Measurements from ENCODE around the gene SCG3. TPM values are rescaled to one million over a fixed set of nuclear protein-coding genes. Genes with fewer than 3 reads are reported as not detected.

The SCG3 gene
- total RNA-seq, 1 donor from 2014 or later = not detected

DNA sequence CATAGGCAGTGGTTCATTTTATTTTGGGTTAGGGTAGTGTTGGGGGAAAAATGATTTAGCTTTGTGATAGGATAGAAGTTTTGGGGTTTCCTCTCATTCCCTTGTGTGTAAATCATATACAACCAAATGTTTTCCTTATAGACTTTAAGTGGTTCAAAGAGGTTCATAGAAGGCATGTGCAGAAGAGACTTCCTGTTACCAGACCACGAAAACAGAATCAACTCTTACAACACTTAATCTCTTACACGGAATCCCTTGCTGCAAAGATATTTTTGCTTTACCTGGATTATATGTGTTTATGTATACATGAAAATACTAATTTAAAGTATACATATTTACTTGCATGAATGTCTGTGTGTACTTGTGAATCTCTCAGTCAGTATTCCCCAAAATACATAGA is 73.0 kb downstream of the SCG3 start:
- Mint-ChIP-seq H3K9me3 (no peaks in the 10 kb centered on the region), H3K27me3 (no peaks in the 10 kb centered on the region), H3K4me3 (no peak overlapping the region), H3K27ac (no peak overlapping the region), H3K36me3 (ENCODE audit: low read depth) (peaks cover 3% of the 10 kb centered on the region), H3K4me1 (peaks cover 33% of the 10 kb centered on the region)
- intact Hi-C loops (cut with micrococcal nuclease) = no loop called here
- POLR2A ChIA-PET = interaction anchor here (2.6 to 3.4 kb wide), 2 partner anchors 17 to 23 kb away, joined by 11 to 15 read pairs; partner anchors contain the start of gene LYSMD2
- ATAC-seq (ENCODE audit: low read depth) = no peak
- CTCF ChIA-PET = interaction anchor here (2.9 kb wide), 1 partner anchor 22 kb away, joined by 15 read pairs; no protein-coding TSS in a partner anchor
- no peak for DNase-seq
- TF ChIP-seq, protein P1, sequence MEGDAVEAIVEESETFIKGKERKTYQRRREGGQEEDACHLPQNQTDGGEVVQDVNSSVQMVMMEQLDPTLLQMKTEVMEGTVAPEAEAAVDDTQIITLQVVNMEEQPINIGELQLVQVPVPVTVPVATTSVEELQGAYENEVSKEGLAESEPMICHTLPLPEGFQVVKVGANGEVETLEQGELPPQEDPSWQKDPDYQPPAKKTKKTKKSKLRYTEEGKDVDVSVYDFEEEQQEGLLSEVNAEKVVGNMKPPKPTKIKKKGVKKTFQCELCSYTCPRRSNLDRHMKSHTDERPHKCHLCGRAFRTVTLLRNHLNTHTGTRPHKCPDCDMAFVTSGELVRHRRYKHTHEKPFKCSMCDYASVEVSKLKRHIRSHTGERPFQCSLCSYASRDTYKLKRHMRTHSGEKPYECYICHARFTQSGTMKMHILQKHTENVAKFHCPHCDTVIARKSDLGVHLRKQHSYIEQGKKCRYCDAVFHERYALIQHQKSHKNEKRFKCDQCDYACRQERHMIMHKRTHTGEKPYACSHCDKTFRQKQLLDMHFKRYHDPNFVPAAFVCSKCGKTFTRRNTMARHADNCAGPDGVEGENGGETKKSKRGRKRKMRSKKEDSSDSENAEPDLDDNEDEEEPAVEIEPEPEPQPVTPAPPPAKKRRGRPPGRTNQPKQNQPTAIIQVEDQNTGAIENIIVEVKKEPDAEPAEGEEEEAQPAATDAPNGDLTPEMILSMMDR (IDR thresholded peaks at IDR 0.05) = no peak

DNA sequence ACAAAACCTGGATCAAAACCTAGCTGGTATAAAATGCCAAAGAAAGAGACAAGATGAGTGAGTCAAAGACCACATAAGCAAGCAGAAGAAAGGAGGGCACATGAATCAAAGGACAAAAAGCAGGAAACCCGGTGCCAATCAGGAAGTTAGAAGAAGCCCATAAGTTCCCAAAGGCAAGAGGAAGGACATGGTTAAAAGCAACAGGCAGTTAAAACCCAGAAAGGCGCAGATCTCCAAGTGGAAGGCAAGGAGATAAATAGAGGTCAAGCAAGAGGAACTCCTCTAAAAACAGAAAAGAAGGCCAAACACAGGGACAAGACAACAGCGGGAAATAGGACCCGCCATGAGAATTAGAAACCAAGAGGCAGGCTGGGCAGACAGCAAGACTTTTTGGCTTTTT is 74.5 kb downstream of the SCG3 start:
- DNase-seq (no peak), ATAC-seq (ENCODE audit: low read depth) (no peak)
- POLR2A ChIA-PET = interaction anchor here (2.6 kb wide), 1 partner anchor 19 kb away, joined by 11 read pairs; the partner anchor contains the start of gene LYSMD2
- Mint-ChIP-seq H3K36me3 (ENCODE audit: low read depth) (peaks cover 3% of the 10 kb centered on the region), H3K4me1 (peaks cover 22% of the 10 kb centered on the region), H3K27me3 (no peaks in the 10 kb centered on the region), H3K4me3 (no peak overlapping the region), H3K27ac (no peak overlapping the region), H3K9me3 (no peaks in the 10 kb centered on the region)
- TF ChIP-seq, protein P1 (IDR thresholded peaks at IDR 0.05) = no peak
- CTCF ChIA-PET = interaction anchor here (2.0 to 2.9 kb wide), 2 partner anchors 20 to 106 kb away, joined by 6 to 15 read pairs; no protein-coding TSS in a partner anchor
- intact Hi-C loops (cut with micrococcal nuclease) = no loop called here

DNA sequence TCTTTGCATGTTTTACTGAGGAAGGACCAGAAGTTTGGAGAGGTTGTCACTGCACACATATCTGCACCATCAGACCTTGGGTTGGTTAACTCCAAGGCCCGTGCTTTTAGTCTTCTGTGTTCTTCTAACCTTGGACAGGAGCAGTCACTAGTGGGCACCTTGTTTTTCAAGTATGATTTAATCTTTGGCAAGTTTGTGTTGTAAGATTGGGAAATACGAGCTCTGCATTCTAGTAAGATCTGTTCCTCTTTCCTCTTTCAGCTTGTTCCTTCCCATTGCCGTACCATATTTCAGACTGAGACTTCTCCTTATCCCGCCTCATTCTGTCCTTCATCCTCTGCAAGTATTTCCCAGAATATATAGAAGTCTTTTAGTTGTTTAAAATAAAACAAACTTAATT is 75.2 kb downstream of the SCG3 start:
- ATAC-seq (ENCODE audit: low read depth) (no peak), DNase-seq (no peak)
- H3K27me3 Mint-ChIP-seq = no peaks in the 10 kb centered on the region
- H3K27ac Mint-ChIP-seq = no peak overlapping the region
- H3K4me3 Mint-ChIP-seq = no peak overlapping the region
- ChIA-PET POLR2A (interaction anchor here (2.6 kb wide), 1 partner anchor 19 kb away, joined by 11 read pairs; the partner anchor contains the start of gene LYSMD2), CTCF (interaction anchor here (1.2 to 2.2 kb wide), 3 partner anchors 18 to 106 kb away, joined by 3 to 15 read pairs (median 6); no protein-coding TSS in a partner anchor)
- no peaks in the 10 kb centered on the region for H3K36me3 Mint-ChIP-seq (ENCODE audit: low read depth)
- no peaks in the 10 kb centered on the region for H3K9me3 Mint-ChIP-seq
- TF ChIP-seq, protein P1 (IDR thresholded peaks at IDR 0.05) = no peak
- intact Hi-C loops (cut with micrococcal nuclease) = no loop called here
- peaks cover 22% of the 10 kb centered on the region for H3K4me1 Mint-ChIP-seq

DNA sequence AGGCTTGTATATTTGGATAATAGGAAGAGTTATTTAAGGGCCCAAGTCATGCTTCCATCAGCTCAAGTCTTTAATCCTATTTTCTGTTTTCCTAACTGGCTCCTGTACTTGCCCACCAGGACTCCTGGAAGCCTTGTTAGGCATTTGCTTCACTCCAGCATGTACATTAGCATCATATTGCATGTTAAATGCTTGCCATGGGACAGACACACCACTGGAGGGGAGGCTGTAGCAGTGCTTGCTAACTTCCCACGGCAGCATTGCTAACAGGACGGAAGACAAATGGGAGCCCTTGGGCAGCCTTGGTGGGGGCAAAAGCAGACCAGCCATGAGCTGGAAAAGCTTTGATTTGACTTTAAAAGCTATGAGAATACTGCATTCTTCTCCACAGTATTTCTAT is 76.1 kb downstream of the SCG3 start:
- H3K27me3 Mint-ChIP-seq = no peaks in the 10 kb centered on the region
- intact Hi-C loops (cut with micrococcal nuclease) = no loop called here
- no peak for ATAC-seq (ENCODE audit: low read depth)
- TF ChIP-seq, protein P1 (IDR thresholded peaks at IDR 0.05) = no peak
- no peak overlapping the region for H3K27ac Mint-ChIP-seq
- no peak for DNase-seq
- no peak overlapping the region for H3K4me3 Mint-ChIP-seq
- H3K36me3 Mint-ChIP-seq (ENCODE audit: low read depth) = no peaks in the 10 kb centered on the region
- peaks cover 16% of the 10 kb centered on the region for H3K4me1 Mint-ChIP-seq
- ChIA-PET POLR2A (no interaction called here), CTCF (interaction anchor here (1.3 to 2.2 kb wide), 3 partner anchors 10 to 108 kb away, joined by 5 to 15 read pairs (median 5); no protein-coding TSS in a partner anchor)
- no peaks in the 10 kb centered on the region for H3K9me3 Mint-ChIP-seq

DNA sequence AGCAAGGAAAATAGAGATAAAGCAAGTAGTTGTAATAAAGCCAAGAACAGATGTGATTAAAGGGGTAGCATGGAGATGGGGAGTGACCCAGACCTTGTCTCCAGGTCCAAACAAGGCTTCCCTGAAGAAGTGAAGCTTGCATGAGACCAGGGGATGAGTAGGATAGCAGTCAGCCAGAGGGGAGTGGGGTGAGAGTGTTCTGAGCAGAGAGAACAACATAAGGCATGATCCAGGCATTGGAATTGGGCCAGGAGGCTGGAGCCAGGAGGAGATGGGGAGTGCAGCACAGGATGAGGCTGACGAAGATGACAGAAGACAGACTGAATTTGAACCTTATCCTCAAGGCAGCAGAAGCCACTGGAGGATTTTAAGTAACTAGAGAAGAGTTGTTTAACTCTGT is 77.3 kb downstream of the SCG3 start:
- POLR2A ChIA-PET = no interaction called here
- Mint-ChIP-seq H3K36me3 (ENCODE audit: low read depth) (no peaks in the 10 kb centered on the region), H3K27me3 (no peaks in the 10 kb centered on the region)

More for the DNA sequence above, 77.3 kb downstream of the SCG3 start:
- no peak overlapping the region for H3K27ac Mint-ChIP-seq
- no peaks in the 10 kb centered on the region for H3K9me3 Mint-ChIP-seq
- CTCF ChIA-PET = interaction anchor here (1.3 to 2.2 kb wide), 3 partner anchors 9 to 109 kb away, joined by 5 to 15 read pairs (median 5); no protein-coding TSS in a partner anchor
- ATAC-seq (ENCODE audit: low read depth) (no peak), DNase-seq (no peak)
- H3K4me3 Mint-ChIP-seq = no peak overlapping the region
- TF ChIP-seq, protein P1 (IDR thresholded peaks at IDR 0.05) = no peak
- H3K4me1 Mint-ChIP-seq = peaks cover 10% of the 10 kb centered on the region
- intact Hi-C loops (cut with micrococcal nuclease) = no loop called here

Measured in activated B cell treated with CpG ODN at 0.5 μM for 24 hours (primary cell).